Gastroesophageal sphincter (tissue), 3 donors: ENCODE results near the gene OTOS.

Experiments used
- EP300 ChIP-seq: sonication (generic); formaldehyde crosslinking; IDR thresholded peaks from one replicate; pipeline ENCODE4 v1.6.1; 2017; ENCODE audit warnings: antibody characterized with exemption, mild to moderate bottlenecking
- POLR2A ChIP-seq, 2 donors: fragments of 450-650 bp; IDR thresholded peaks; one replicate each; pipeline ENCODE4 v1.6.1; 2017; ENCODE audit warnings: antibody characterized with exemption in 2 of 2, mild to moderate bottlenecking in 2 of 2, moderate library complexity in 1 of 2
- POLR2AphosphoS5 ChIP-seq: sonication (generic); formaldehyde crosslinking; IDR thresholded peaks from one replicate; pipeline ENCODE4 v1.6.1; 2017; ENCODE audit warnings: antibody characterized with exemption
- TF ChIP-seq, protein P1 (sequence below), 4 experiments: fragments of 200-600 bp in 2 of 4; fragments of 450-650 bp in 2 of 4; sonication (generic) in 1 of 4; IDR thresholded peaks; one replicate each; pipeline ENCODE4 v1.5.1; 2017 to 2019; ENCODE audit warnings: antibody characterized with exemption in 4 of 4, mild to moderate bottlenecking in 2 of 4, moderate library complexity in 2 of 4

DNA sequence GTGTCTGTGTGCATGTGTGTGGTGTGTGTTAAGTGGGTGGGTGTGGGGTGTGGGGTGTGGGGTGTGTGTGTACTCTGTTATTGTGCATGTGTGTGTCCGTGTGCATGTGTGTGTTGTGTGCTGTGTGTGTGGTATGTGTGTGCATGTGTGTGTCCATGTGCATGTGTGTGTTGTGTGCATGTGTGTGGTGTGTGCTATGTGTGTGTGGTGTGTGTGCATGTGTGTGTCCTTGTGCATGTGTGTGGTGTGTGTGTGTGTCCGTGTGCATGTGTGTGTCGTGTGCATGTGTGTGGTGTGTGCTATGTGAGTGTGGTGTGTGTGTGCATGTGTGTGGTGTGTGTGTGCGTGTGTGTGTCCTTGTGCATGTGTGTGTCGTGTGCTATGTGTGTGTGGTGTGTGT lies 6.9 kb upstream of the OTOS start:
- TF ChIP-seq POLR2A (IDR thresholded peaks at IDR 0.05), result no peak
- TF ChIP-seq, protein P1, sequence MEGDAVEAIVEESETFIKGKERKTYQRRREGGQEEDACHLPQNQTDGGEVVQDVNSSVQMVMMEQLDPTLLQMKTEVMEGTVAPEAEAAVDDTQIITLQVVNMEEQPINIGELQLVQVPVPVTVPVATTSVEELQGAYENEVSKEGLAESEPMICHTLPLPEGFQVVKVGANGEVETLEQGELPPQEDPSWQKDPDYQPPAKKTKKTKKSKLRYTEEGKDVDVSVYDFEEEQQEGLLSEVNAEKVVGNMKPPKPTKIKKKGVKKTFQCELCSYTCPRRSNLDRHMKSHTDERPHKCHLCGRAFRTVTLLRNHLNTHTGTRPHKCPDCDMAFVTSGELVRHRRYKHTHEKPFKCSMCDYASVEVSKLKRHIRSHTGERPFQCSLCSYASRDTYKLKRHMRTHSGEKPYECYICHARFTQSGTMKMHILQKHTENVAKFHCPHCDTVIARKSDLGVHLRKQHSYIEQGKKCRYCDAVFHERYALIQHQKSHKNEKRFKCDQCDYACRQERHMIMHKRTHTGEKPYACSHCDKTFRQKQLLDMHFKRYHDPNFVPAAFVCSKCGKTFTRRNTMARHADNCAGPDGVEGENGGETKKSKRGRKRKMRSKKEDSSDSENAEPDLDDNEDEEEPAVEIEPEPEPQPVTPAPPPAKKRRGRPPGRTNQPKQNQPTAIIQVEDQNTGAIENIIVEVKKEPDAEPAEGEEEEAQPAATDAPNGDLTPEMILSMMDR (IDR thresholded peaks at IDR 0.05), result no peak
- TF ChIP-seq EP300, result no peak
- TF ChIP-seq POLR2AphosphoS5, result no peak
